CD14-positive monocyte (primary cell): Measurements from ENCODE around the gene CENPF. TPM values are rescaled to one million over a fixed set of nuclear protein-coding genes. Genes with fewer than 3 reads are reported as not detected.

Source experiments
- DNase-seq, 3 donors: peaks; one replicate each; pipeline ENCODE4 v3.0.0-alpha.2; 2011 to 2022
- H2AFZ ChIP-seq: 2 replicates; pipeline ENCODE4 v1.6.0; 2012; ENCODE audit warnings: mild to moderate bottlenecking, low read depth, low read length, inconsistent platforms; ENCODE audit not compliant: insufficient read depth, poor library complexity, severe bottlenecking
- H3K27ac ChIP-seq, 2 donors: 1 replicate in 1 of 2; 2 replicates in 1 of 2; pipeline ENCODE4 v1.5.1; 2012 to 2013; ENCODE audit warnings: low read length in 2 of 2, control low read depth in 1 of 2, inconsistent platforms in 1 of 2, low read depth in 1 of 2, mild to moderate bottlenecking in 1 of 2
- H3K27me3 ChIP-seq, 2 donors: one replicate each; pipeline versions ENCODE4 v1.6.0 to v1.6.1; 2011 to 2013; ENCODE audit warnings: low read length in 2 of 2; ENCODE audit not compliant: control insufficient read depth in 2 of 2, insufficient read depth in 2 of 2
- H3K36me3 ChIP-seq, 2 donors: replicated peaks in 1 of 2; 1 replicate in 1 of 2; 2 replicates in 1 of 2; pipeline versions ENCODE4 v1.5.1 to v1.6.1; 2012 to 2013; ENCODE audit warnings: low read length in 2 of 2, control low read depth in 1 of 2, inconsistent platforms in 1 of 2, mild to moderate bottlenecking in 1 of 2; ENCODE audit not compliant: insufficient read depth in 2 of 2, control insufficient read depth in 1 of 2
- H3K4me1 ChIP-seq, 2 donors: 1 replicate in 1 of 2; 2 replicates in 1 of 2; pipeline versions ENCODE4 v1.5.1 to v1.6.1; 2012 to 2013; ENCODE audit warnings: low read length in 2 of 2, control low read depth in 1 of 2, inconsistent platforms in 1 of 2, mild to moderate bottlenecking in 1 of 2, moderate library complexity in 1 of 2; ENCODE audit not compliant: insufficient read depth in 2 of 2, control insufficient read depth in 1 of 2
- H3K4me2 ChIP-seq: replicated peaks from 2 replicates; pipeline ENCODE3; 2012; ENCODE audit warnings: low read length, moderate library complexity, mild to moderate bottlenecking; ENCODE audit not compliant: poor library complexity, severe bottlenecking; ENCODE audit errors: extremely low read depth
- H3K4me3 ChIP-seq, 3 experiments: fragments of 200-600 bp in 1 of 3; sonication (generic) in 1 of 3; replicated peaks in 1 of 3; 1 replicate in 2 of 3; 2 replicates in 1 of 3; pipeline ENCODE4 v1.5.1; 2011 to 2013; ENCODE audit warnings: low read length in 3 of 3, mild to moderate bottlenecking in 3 of 3, control low read depth in 2 of 3, low read depth in 2 of 3, inconsistent platforms in 1 of 3, moderate library complexity in 1 of 3
- H3K79me2 ChIP-seq: 2 replicates; pipeline ENCODE4 v1.6.0; 2012; ENCODE audit warnings: mild to moderate bottlenecking, control low read depth, inconsistent platforms, low read length, moderate library complexity; ENCODE audit not compliant: insufficient read depth
- H3K9ac ChIP-seq: 2 replicates; pipeline ENCODE4 v1.6.0; 2017; ENCODE audit warnings: low read length, mild to moderate bottlenecking; ENCODE audit not compliant: insufficient read depth, poor library complexity, severe bottlenecking
- H3K9me3 ChIP-seq, 2 donors: replicated peaks in 1 of 2; 1 replicate in 1 of 2; 2 replicates in 1 of 2; pipeline versions ENCODE4 v1.5.1 to v1.6.1; 2012 to 2013; ENCODE audit warnings: low read length in 2 of 2, control low read depth in 1 of 2; ENCODE audit not compliant: control insufficient read depth in 1 of 2, insufficient read depth in 1 of 2
- H4K20me1 ChIP-seq: 2 replicates; pipeline ENCODE4 v1.6.0; 2012; ENCODE audit warnings: mild to moderate bottlenecking, low read length, control low read depth, moderate library complexity; ENCODE audit not compliant: insufficient read depth
- H3K27ac Mint-ChIP-seq, 7 donors: one replicate each; pipeline ENCODE4 v1.8.0; 2020; ENCODE audit warnings: mild to moderate bottlenecking in 7 of 7, mixed read lengths in 7 of 7, moderate library complexity in 6 of 7, inconsistent platforms in 2 of 7
- H3K27me3 Mint-ChIP-seq, 3 donors: one replicate each; pipeline ENCODE4 v1.8.0; 2021 to 2022; ENCODE audit warnings: low read depth in 3 of 3, mild to moderate bottlenecking in 3 of 3, mixed read lengths in 3 of 3, moderate library complexity in 3 of 3, inconsistent platforms in 1 of 3
- H3K36me3 Mint-ChIP-seq, 2 donors: one replicate each; pipeline ENCODE4 v1.8.0; 2020; ENCODE audit warnings: mixed read lengths in 2 of 2, inconsistent platforms in 1 of 2, mild to moderate bottlenecking in 1 of 2
- H3K4me1 Mint-ChIP-seq: one replicate; pipeline ENCODE4 v1.8.0; 2020; ENCODE audit warnings: mild to moderate bottlenecking, mixed read lengths
- H3K4me3 Mint-ChIP-seq, 2 donors: one replicate each; pipeline ENCODE4 v1.8.0; 2020; ENCODE audit warnings: mild to moderate bottlenecking in 2 of 2, mixed read lengths in 2 of 2, moderate library complexity in 1 of 2
- H3K9me3 Mint-ChIP-seq, 7 donors: one replicate each; pipeline ENCODE4 v1.8.0; 2020 to 2022; ENCODE audit warnings: mixed read lengths in 7 of 7, mild to moderate bottlenecking in 6 of 7, moderate library complexity in 6 of 7, inconsistent platforms in 2 of 7
- CTCF ChIP-seq: fragments of 200-600 bp; IDR thresholded peaks from one replicate; pipeline ENCODE4 v1.8.0; 2022; ENCODE audit warnings: antibody characterized with exemption, mild to moderate bottlenecking
- WGBS: methylation state at CpG from one replicate; pipeline ENCODE4 v1.1.5; 2013; ENCODE audit warnings: missing lambda C conversion rate; ENCODE audit not compliant: insufficient coverage; 5-methylcytosine and 5-hydroxymethylcytosine counted together
- intact Hi-C, 2 donors: fragments of 100-400 bp; cut with micrococcal nuclease; formaldehyde crosslinking; loops; one replicate each; pipeline versions ENCODE4 v1.15.0 to v1.15.1; 2023
- polyA plus RNA-seq, 3 donors: library from polyadenylated mRNA; depleted of rRNA in 1 of 3; unstranded in 2 of 3; stranded (reverse) in 1 of 3; fragments of 300-500 nt in 2 of 3; fragments of >200 nt in 1 of 3; fragmentation: Illumina TruSeq in 2 of 3; gene quantifications; 1 replicate in 2 of 3; 2 replicates in 1 of 3; pipeline ENCODE4 v1.2.3, GENCODE V29; 2012 to 2021

Gene CENPF
- polyA plus RNA-seq, 3 donors: 0.01 to 0.29 TPM; not detected in 1

- Mint-ChIP-seq H3K4me1 (peaks cover 4% of the 10 kb centered on the region), H3K9me3 (peaks cover 0 to 7% (median 3%) of the 10 kb centered on the region in 7 donors), H3K27ac (no peak overlapping the region), H3K36me3 (no peaks in the 10 kb centered on the region), H3K4me3 (no peak overlapping the region), H3K27me3 (peaks cover 0 to 1% (median 1%) of the 10 kb centered on the region in 3 donors)
- Histone ChIP-seq H3K4me3 (no peak overlapping the region), H3K9ac (no peak overlapping the region), H3K4me1 (no peaks in the 10 kb centered on the region), H3K9me3 (peaks cover 0 to under 1% of the 10 kb centered on the region in 2 donors), H4K20me1 (no peaks in the 10 kb centered on the region), H3K4me2 (no peak overlapping the region), H3K36me3 (no peaks in the 10 kb centered on the region), H3K79me2 (no peaks in the 10 kb centered on the region), H3K27ac (no peak overlapping the region), H3K27me3 (no peaks in the 10 kb centered on the region), H2AFZ (no peak overlapping the region)
- intact Hi-C loops: no loop called here
- no peak for DNase-seq
- no peak for TF ChIP-seq CTCF
- no CpG with 5 or more reads among the region's 2 CpGs for WGBS
These were observed 32.6 kb upstream of the CENPF start for GRCh38 chr1:214570442-214570841.

GRCh38 chr1:214571281-214571680, 31.7 kb upstream of the CENPF start:
- DNase-seq: no peak
- Mint-ChIP-seq H3K27ac (no peak overlapping the region), H3K36me3 (no peaks in the 10 kb centered on the region), H3K4me3 (no peak overlapping the region), H3K4me1 (peaks cover 4% of the 10 kb centered on the region), H3K9me3 (peaks cover 6 to 15% (median 11%) of the 10 kb centered on the region in 7 donors), H3K27me3 (peaks cover 0 to 1% (median 1%) of the 10 kb centered on the region in 3 donors)
- Histone ChIP-seq H3K9me3 (peaks cover 7 to 9% of the 10 kb centered on the region in 2 donors), H4K20me1 (no peaks in the 10 kb centered on the region), H3K27me3 (no peaks in the 10 kb centered on the region), H3K4me1 (no peaks in the 10 kb centered on the region), H3K27ac (no peak overlapping the region), H2AFZ (no peak overlapping the region), H3K9ac (no peak overlapping the region), H3K36me3 (no peaks in the 10 kb centered on the region), H3K79me2 (no peaks in the 10 kb centered on the region), H3K4me3 (no peak overlapping the region), H3K4me2 (no peak overlapping the region)
- TF ChIP-seq CTCF: no peak
- intact Hi-C loops: no loop called here
